A673 (cell line): ENCODE results near the gene APOBEC3F. TPM values are rescaled to one million over a fixed set of nuclear protein-coding genes. Genes with fewer than 3 reads are reported as not detected.

ENCODE experiments used
- BruUV-seq: library from RNA; stranded (reverse); fragments of 400-500 nt; replicated peaks from 2 replicates; lab custom pipeline; 2021; lab: Mats Ljungman, UMichigan
- CTCF ChIA-PET: fragments of 300-600 bp; sonication (Branson Sonifier 250); formaldehyde crosslinking; loops from one replicate; lab custom pipeline; 2022; ENCODE audit warnings: antibody characterized with exemption; lab: Charles Lee
- POLR2A ChIA-PET: fragments of 300-600 bp; sonication (Branson Sonifier 250); formaldehyde crosslinking; loops from one replicate; lab custom pipeline; 2022; ENCODE audit warnings: antibody characterized with exemption; ENCODE audit not compliant: low non-redundant PET; lab: Charles Lee
- DNase-seq: peaks from one replicate; pipeline ENCODE4 v3.0.0-alpha.2; 2015; ENCODE audit warnings: low spot score
- H3K27ac ChIP-seq: fragments of 200-600 bp; sonication (generic); 2 replicates; pipeline ENCODE4 v1.5.1; 2016; ENCODE audit warnings: mixed run types, low read depth, mild to moderate bottlenecking, mixed read lengths, antibody characterized with exemption, low read length; ENCODE audit not compliant: poor library complexity, severe bottlenecking
- H3K27me3 ChIP-seq: fragments of 200-600 bp; sonication (generic); replicated peaks from 2 replicates; pipeline ENCODE4 v1.6.1; 2017; ENCODE audit warnings: mixed run types, low read depth, mild to moderate bottlenecking, mixed read lengths, antibody characterized with exemption, low read length; ENCODE audit not compliant: insufficient read depth, poor library complexity
- H3K36me3 ChIP-seq: fragments of 200-600 bp; sonication (generic); 2 replicates; pipeline ENCODE4 v1.6.1; 2016; ENCODE audit warnings: mixed run types, mild to moderate bottlenecking, mixed read lengths, antibody characterized with exemption, low read length; ENCODE audit not compliant: insufficient read depth, poor library complexity, severe bottlenecking
- H3K4me1 ChIP-seq: fragments of 200-600 bp; sonication (generic); 2 replicates; pipeline ENCODE4 v1.6.1; 2017; ENCODE audit warnings: mixed run types, mild to moderate bottlenecking, mixed read lengths, antibody characterized with exemption, low read length; ENCODE audit not compliant: insufficient read depth, poor library complexity, severe bottlenecking
- H3K4me3 ChIP-seq: fragments of 200-600 bp; sonication (generic); 2 replicates; pipeline ENCODE4 v1.5.1; 2016; ENCODE audit warnings: low read depth, mixed run types, mild to moderate bottlenecking, mixed read lengths, low read length; ENCODE audit not compliant: poor library complexity, severe bottlenecking
- H3K9me3 ChIP-seq: fragments of 200-600 bp; sonication (generic); 2 replicates; pipeline ENCODE4 v1.6.1; 2016; ENCODE audit warnings: mixed run types, low read depth, mild to moderate bottlenecking, mixed read lengths, antibody characterized with exemption, low read length; ENCODE audit not compliant: poor library complexity, severe bottlenecking
- CTCF ChIP-seq: fragments of 300-800, 200-600 bp; sonication (generic); conservative IDR thresholded peaks from 2 replicates; pipeline ENCODE4 v1.5.1; 2017; ENCODE audit warnings: low read depth, mild to moderate bottlenecking, antibody characterized with exemption, low read length, moderate library complexity, mixed read lengths
- EZH2 ChIP-seq: fragments of 200-600 bp; sonication (generic); IDR thresholded peaks from 2 replicates; pipeline ENCODE4 v1.6.1; 2017; ENCODE audit warnings: borderline replicate concordance, low read depth, mild to moderate bottlenecking, mixed read lengths, antibody characterized with exemption, low read length; ENCODE audit not compliant: poor library complexity, severe bottlenecking
- intact Hi-C: fragments of 100-400 bp; cut with micrococcal nuclease; formaldehyde crosslinking; loops from one replicate; pipeline ENCODE4 v1.10.0; 2022; ENCODE audit not compliant: unreplicated experiment
- total RNA-seq: library from RNA; stranded (reverse); gene quantifications from 2 replicates; pipeline ENCODE4 v1.2.3, GENCODE V29; 2021

The APOBEC3F gene
- total RNA-seq, 1 experiment from 2014 or later, result 4.5 TPM

GRCh38 chr22:39083212-39084165 lies 42.8 kb downstream of the APOBEC3F start:
- H3K27ac ChIP-seq, result no peak overlapping the region
- DNase-seq, result no peak
- no peak for TF ChIP-seq CTCF
- TF ChIP-seq EZH2, result no peak
- no TSS peak for BruUV-seq
- H3K27me3 ChIP-seq, result no peaks in the 10 kb centered on the region
- no peak overlapping the region for H3K4me3 ChIP-seq
- intact Hi-C loops, result no loop called here
- ChIA-PET CTCF (no interaction called here), POLR2A (no interaction called here)
- H3K4me1 ChIP-seq, result no peaks in the 10 kb centered on the region
- H3K9me3 ChIP-seq, result no peaks in the 10 kb centered on the region
- H3K36me3 ChIP-seq, result no peaks in the 10 kb centered on the region

- Histone ChIP-seq H3K9me3 (no peaks in the 10 kb centered on the region), H3K4me1 (no peaks in the 10 kb centered on the region), H3K36me3 (no peaks in the 10 kb centered on the region), H3K4me3 (no peak overlapping the region), H3K27me3 (no peaks in the 10 kb centered on the region), H3K27ac (no peak overlapping the region)
- DNase-seq, result no peak
- TF ChIP-seq CTCF, result no peak
- TF ChIP-seq EZH2, result no peak
- CTCF ChIA-PET, result no interaction called here
- intact Hi-C loops, result no loop called here
- no TSS peak for BruUV-seq
- POLR2A ChIA-PET, result no interaction called here
Measured at GRCh38 chr22:39084666-39085065, 44.0 kb downstream of the APOBEC3F start.

GRCh38 chr22:39087098-39087497 lies 46.4 kb downstream of the APOBEC3F start:
- Histone ChIP-seq H3K9me3 (no peaks in the 10 kb centered on the region), H3K27me3 (no peaks in the 10 kb centered on the region), H3K36me3 (no peaks in the 10 kb centered on the region), H3K4me3 (no peak overlapping the region), H3K4me1 (no peaks in the 10 kb centered on the region), H3K27ac (no peak overlapping the region)
- BruUV-seq, result no TSS peak
- CTCF ChIA-PET, result no interaction called here
- no peak for DNase-seq
- POLR2A ChIA-PET, result no interaction called here
- TF ChIP-seq EZH2 (no peak), CTCF (no peak)
- intact Hi-C loops, result no loop called here
